Astrocyte of the hippocampus (primary cell): ENCODE results near the gene CTPS1.

Experiments used
- DNase-seq: peaks from one replicate; pipeline ENCODE4 v3.0.0; 2011; ENCODE audit warnings: low read depth, low spot score

CTPS1 gene

GRCh38 chr1:40969445-40969844, 10.1 kb upstream of the CTPS1 start:
- no peak for DNase-seq

- no peak for DNase-seq
These were observed 7.5 kb upstream of the CTPS1 start for GRCh38 chr1:40971966-40972365.

- DNase-seq = no peak
These were observed 5.6 kb upstream of the CTPS1 start for GRCh38 chr1:40973912-40974311.

GRCh38 chr1:40974945-40975344, 4.6 kb upstream of the CTPS1 start:
- DNase-seq = no peak

- peak; percentile 50 for DNase-seq
These were observed 2.4 kb upstream of the CTPS1 start for GRCh38 chr1:40976952-40977690.

GRCh38 chr1:40977716-40978115, 1.8 kb upstream of the CTPS1 start:
- DNase-seq = peak; percentile 46

- DNase-seq = no peak
These were observed 633 bp upstream of the CTPS1 start for GRCh38 chr1:40978886-40979240.

- DNase-seq = no peak
These were observed 564 bp downstream of the CTPS1 start for GRCh38 chr1:40980068-40980452.

GRCh38 chr1:40980453-40981121, 1.1 kb downstream of the CTPS1 start:
- peak; percentile 48 for DNase-seq

GRCh38 chr1:40981691-40982448, 2.4 kb downstream of the CTPS1 start:
- peak; percentile 65 for DNase-seq

- DNase-seq = no peak
These were observed 3.2 kb downstream of the CTPS1 start for GRCh38 chr1:40982721-40983120.

GRCh38 chr1:40983286-40983685, 3.8 kb downstream of the CTPS1 start:
- no peak for DNase-seq

- peak; percentile 65 for DNase-seq
These were observed 4.6 kb downstream of the CTPS1 start for GRCh38 chr1:40984066-40984465.

GRCh38 chr1:40984531-40984930, 5.0 kb downstream of the CTPS1 start:
- DNase-seq = no peak

- DNase-seq = no peak
These were observed 5.7 kb downstream of the CTPS1 start for GRCh38 chr1:40985161-40985560.

GRCh38 chr1:40985875-40986274, 6.4 kb downstream of the CTPS1 start:
- no peak for DNase-seq

- DNase-seq = no peak
These were observed 6.9 kb downstream of the CTPS1 start for GRCh38 chr1:40986328-40986783.

- DNase-seq = no peak
These were observed 7.5 kb downstream of the CTPS1 start for GRCh38 chr1:40986956-40987355.

- DNase-seq = no peak
These were observed 8.2 kb downstream of the CTPS1 start for GRCh38 chr1:40987439-40988276.

- no peak for DNase-seq
These were observed 8.8 kb downstream of the CTPS1 start for GRCh38 chr1:40988280-40988679.

GRCh38 chr1:40989066-40989465, 9.6 kb downstream of the CTPS1 start:
- no peak for DNase-seq

GRCh38 chr1:40997096-40997495, 17.6 kb downstream of the CTPS1 start:
- DNase-seq = no peak
